Measurements from ENCODE around the gene ATP2B2. TPM values are rescaled to one million over a fixed set of nuclear protein-coding genes. Genes with fewer than 3 reads are reported as not detected.

Gene ATP2B2
- total and polyA plus RNA-seq, 2 experiments from 2014 or later: 0.66 to 1.8 TPM

GRCh38 chr3:10288575-10288960, 216.8 kb downstream of the ATP2B2 start:
- Histone ChIP-seq H3K4me3 (no peak overlapping the region), H3K4me1 (ENCODE audit: insufficient read depth) (peaks cover 9% of the 10 kb centered on the region), H2AFZ (no peak overlapping the region), H3K79me2 (no peaks in the 10 kb centered on the region), H3K9me3 (ENCODE audit: low read depth) (no peaks in the 10 kb centered on the region), H4K20me1 (ENCODE audit: insufficient read depth, poor library complexity, severe bottlenecking) (no peaks in the 10 kb centered on the region), H3K27ac (no peak overlapping the region), H3K27me3 (no peaks in the 10 kb centered on the region), H3K4me2 (no peak overlapping the region), H3K36me3 (replicated peaks; ENCODE audit: insufficient read depth, low read depth) (no peaks in the 10 kb centered on the region), H3K9me2 (replicated peaks; ENCODE audit: insufficient read depth) (no peaks in the 10 kb centered on the region)
- 79% methylated on average over 11 of the region's 11 CpGs for WGBS (ENCODE audit: low lambda C conversion rate, missing lambda C conversion rate)
- no peak for DNase-seq (ENCODE audit: low spot score)
- TF ChIP-seq, protein P1, sequence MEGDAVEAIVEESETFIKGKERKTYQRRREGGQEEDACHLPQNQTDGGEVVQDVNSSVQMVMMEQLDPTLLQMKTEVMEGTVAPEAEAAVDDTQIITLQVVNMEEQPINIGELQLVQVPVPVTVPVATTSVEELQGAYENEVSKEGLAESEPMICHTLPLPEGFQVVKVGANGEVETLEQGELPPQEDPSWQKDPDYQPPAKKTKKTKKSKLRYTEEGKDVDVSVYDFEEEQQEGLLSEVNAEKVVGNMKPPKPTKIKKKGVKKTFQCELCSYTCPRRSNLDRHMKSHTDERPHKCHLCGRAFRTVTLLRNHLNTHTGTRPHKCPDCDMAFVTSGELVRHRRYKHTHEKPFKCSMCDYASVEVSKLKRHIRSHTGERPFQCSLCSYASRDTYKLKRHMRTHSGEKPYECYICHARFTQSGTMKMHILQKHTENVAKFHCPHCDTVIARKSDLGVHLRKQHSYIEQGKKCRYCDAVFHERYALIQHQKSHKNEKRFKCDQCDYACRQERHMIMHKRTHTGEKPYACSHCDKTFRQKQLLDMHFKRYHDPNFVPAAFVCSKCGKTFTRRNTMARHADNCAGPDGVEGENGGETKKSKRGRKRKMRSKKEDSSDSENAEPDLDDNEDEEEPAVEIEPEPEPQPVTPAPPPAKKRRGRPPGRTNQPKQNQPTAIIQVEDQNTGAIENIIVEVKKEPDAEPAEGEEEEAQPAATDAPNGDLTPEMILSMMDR (IDR thresholded peaks at IDR 0.05; ENCODE audit: poor library complexity): no peak

DNA sequence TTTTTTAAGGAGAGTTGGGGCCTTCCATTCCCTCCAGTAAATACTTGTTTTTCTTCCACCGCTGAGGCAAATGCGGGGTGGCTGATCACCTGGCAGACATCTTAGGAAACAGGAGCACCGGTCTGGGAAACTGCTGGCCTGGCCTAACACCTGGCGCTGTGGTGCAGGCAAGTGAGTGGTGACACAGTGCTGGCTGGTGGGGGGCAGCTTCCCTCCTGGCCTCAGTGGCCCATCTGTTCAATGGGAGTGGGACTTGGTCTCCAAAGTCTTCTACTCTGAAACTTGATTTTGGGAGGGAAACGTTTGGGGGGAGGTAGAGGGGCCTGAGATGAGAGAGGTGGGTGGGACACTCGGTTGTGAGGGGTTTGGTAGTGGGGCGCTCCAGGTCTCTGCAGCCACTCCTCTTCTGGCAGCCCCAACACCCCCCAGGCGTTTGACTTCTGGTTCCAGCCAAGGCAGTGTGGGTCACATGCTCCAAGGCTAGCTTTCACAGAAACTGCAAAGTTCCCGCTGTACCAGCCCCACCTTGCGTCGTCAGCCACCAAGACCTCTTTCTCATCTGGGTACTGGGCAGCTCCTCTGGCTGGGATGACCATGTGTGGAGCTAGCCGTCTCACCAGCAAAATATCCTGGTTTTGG, 217.3 kb downstream of the ATP2B2 start:
- TF ChIP-seq EZH2phosphoT487 (IDR thresholded peaks at IDR 0.05; ENCODE audit: low read depth, severe bottlenecking, unreplicated experiment): no peak
- Histone ChIP-seq H3K27ac (no peak overlapping the region), H3K4me1 (ENCODE audit: insufficient read depth) (peaks cover 9% of the 10 kb centered on the region), H3K9me3 (ENCODE audit: low read depth) (no peaks in the 10 kb centered on the region), H3K27me3 (no peaks in the 10 kb centered on the region), H2AFZ (no peak overlapping the region), H3K79me2 (no peaks in the 10 kb centered on the region), H3K36me3 (replicated peaks; ENCODE audit: insufficient read depth, low read depth) (no peaks in the 10 kb centered on the region), H4K20me1 (ENCODE audit: insufficient read depth, poor library complexity, severe bottlenecking) (no peaks in the 10 kb centered on the region), H3K4me3 (no peak overlapping the region), H3K4me2 (no peak overlapping the region), H3K9me2 (replicated peaks; ENCODE audit: insufficient read depth) (no peaks in the 10 kb centered on the region)
- WGBS (ENCODE audit: low lambda C conversion rate, missing lambda C conversion rate): 95% methylated on average over 12 of the region's 12 CpGs
- DNase-seq (ENCODE audit: low spot score): no peak

- H2AFZ ChIP-seq: no peak overlapping the region
- H3K4me2 ChIP-seq: no peak overlapping the region
- no peaks in the 10 kb centered on the region for H3K27me3 ChIP-seq
- H4K20me1 ChIP-seq (ENCODE audit: insufficient read depth, poor library complexity, severe bottlenecking): no peaks in the 10 kb centered on the region
- no peak overlapping the region for H3K4me3 ChIP-seq
- DNase-seq (ENCODE audit: low spot score): no peak
- no peak overlapping the region for H3K27ac ChIP-seq
- no peaks in the 10 kb centered on the region for H3K9me3 ChIP-seq (ENCODE audit: low read depth)
- H3K36me3 ChIP-seq (replicated peaks; ENCODE audit: insufficient read depth, low read depth): no peaks in the 10 kb centered on the region
- WGBS (ENCODE audit: low lambda C conversion rate, missing lambda C conversion rate): 89% methylated on average over 2 of the region's 2 CpGs
- no peaks in the 10 kb centered on the region for H3K79me2 ChIP-seq
- no peaks in the 10 kb centered on the region for H3K4me1 ChIP-seq (ENCODE audit: insufficient read depth)
- TF ChIP-seq, protein P1 (IDR thresholded peaks at IDR 0.05; ENCODE audit: poor library complexity): no peak
- TF ChIP-seq EZH2 (IDR thresholded peaks at IDR 0.05; ENCODE audit: borderline replicate concordance) (no peak), EZH2phosphoT487 (IDR thresholded peaks at IDR 0.05; ENCODE audit: low read depth, severe bottlenecking, unreplicated experiment) (no peak)
- no peaks in the 10 kb centered on the region for H3K9me2 ChIP-seq (replicated peaks; ENCODE audit: insufficient read depth)
Measured at GRCh38 chr3:10286596-10287295, 218.6 kb downstream of the ATP2B2 start.

DNA sequence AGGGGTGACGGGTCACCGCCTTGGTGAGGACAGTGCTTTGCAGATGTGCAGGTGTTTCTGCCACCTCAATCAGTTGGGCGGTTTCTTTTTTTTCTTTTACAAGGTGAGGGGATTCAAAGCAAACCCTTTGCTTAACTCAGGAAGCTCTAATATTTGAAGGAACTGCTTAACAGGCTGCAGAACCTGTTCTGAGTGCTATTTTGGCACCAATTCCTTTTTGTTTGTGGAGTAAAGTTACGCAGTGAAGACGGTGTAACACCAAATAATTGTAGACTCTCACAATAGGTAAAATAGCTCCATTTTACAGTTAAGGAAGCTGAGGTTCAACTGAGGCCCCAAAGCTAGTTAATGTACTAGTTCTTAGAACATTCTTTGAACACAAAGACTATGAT, 219.3 kb downstream of the ATP2B2 start:
- H2AFZ ChIP-seq: no peak overlapping the region
- H3K4me1 ChIP-seq (ENCODE audit: insufficient read depth): no peaks in the 10 kb centered on the region
- H3K36me3 ChIP-seq (replicated peaks; ENCODE audit: insufficient read depth, low read depth): no peaks in the 10 kb centered on the region
- WGBS (ENCODE audit: low lambda C conversion rate, missing lambda C conversion rate): 93% methylated on average over 5 of the region's 5 CpGs
- no peak overlapping the region for H3K27ac ChIP-seq
- no peaks in the 10 kb centered on the region for H3K9me2 ChIP-seq (replicated peaks; ENCODE audit: insufficient read depth)
- DNase-seq (ENCODE audit: low spot score): no peak
- H3K79me2 ChIP-seq: no peaks in the 10 kb centered on the region
- no peak overlapping the region for H3K4me2 ChIP-seq
- no peak for TF ChIP-seq EZH2phosphoT487 (IDR thresholded peaks at IDR 0.05; ENCODE audit: low read depth, severe bottlenecking, unreplicated experiment)
- no peak for TF ChIP-seq EZH2 (IDR thresholded peaks at IDR 0.05; ENCODE audit: borderline replicate concordance)
- TF ChIP-seq, protein P1 (IDR thresholded peaks at IDR 0.05; ENCODE audit: poor library complexity): no peak
- no peaks in the 10 kb centered on the region for H3K27me3 ChIP-seq
- H4K20me1 ChIP-seq (ENCODE audit: insufficient read depth, poor library complexity, severe bottlenecking): no peaks in the 10 kb centered on the region
- no peak overlapping the region for H3K4me3 ChIP-seq
- H3K9me3 ChIP-seq (ENCODE audit: low read depth): no peaks in the 10 kb centered on the region
